SU-DHL-6 (cell line): ENCODE data around the gene OGG1.

Experiments
- CTCF ChIP-seq: fragments of 200-600 bp; sonication (generic); IDR thresholded peaks from one replicate; pipeline ENCODE4 v1.5.1; 2017; ENCODE audit warnings: antibody characterized with exemption, mild to moderate bottlenecking, low read length, moderate library complexity; ENCODE audit not compliant: insufficient read depth, poor library complexity, severe bottlenecking
- EZH2phosphoT487 ChIP-seq: fragments of 200-600 bp; sonication (generic), shearing (Covaris generic); conservative IDR thresholded peaks from 2 replicates; pipeline ENCODE4 v1.6.1; 2018; ENCODE audit warnings: mild to moderate bottlenecking, antibody characterized with exemption, low read length, moderate library complexity, mixed read lengths

GRCh38 chr3:9710174-9710739 is 39.5 kb upstream of the OGG1 start:
- TF ChIP-seq CTCF: no peak
- TF ChIP-seq EZH2phosphoT487: no peak
